Ishikawa (cell line): ENCODE results near the gene USP46.

ENCODE experiments used
- CEBPB ChIP-seq: IDR thresholded peaks from 2 replicates; pipeline ENCODE4 v1.6.1; 2012
- CREB1 ChIP-seq: IDR thresholded peaks from 2 replicates; pipeline ENCODE4 v1.6.1; 2012; ENCODE audit warnings: low read depth
- EP300 ChIP-seq: IDR thresholded peaks from 2 replicates; pipeline ENCODE4 v1.6.1; 2012; ENCODE audit warnings: borderline replicate concordance
- RAD21 ChIP-seq: IDR thresholded peaks from 2 replicates; pipeline ENCODE4 v1.6.1; 2012; ENCODE audit warnings: low read depth
- TAF1 ChIP-seq: IDR thresholded peaks from 2 replicates; pipeline ENCODE4 v1.6.1; 2012; ENCODE audit warnings: low read depth, mild to moderate bottlenecking
- USF1 ChIP-seq: IDR thresholded peaks from 2 replicates; pipeline ENCODE4 v1.6.1; 2012
- YY1 ChIP-seq: IDR thresholded peaks from 2 replicates; pipeline ENCODE4 v1.6.1; 2012; ENCODE audit warnings: low read depth
- TF ChIP-seq, protein P1 (sequence below): IDR thresholded peaks from 2 replicates; pipeline ENCODE4 v1.6.1; 2012
- TF ChIP-seq, protein P2 (sequence below): IDR thresholded peaks from 2 replicates; pipeline ENCODE4 v1.6.1; 2012; ENCODE audit warnings: low read depth, mild to moderate bottlenecking

GRCh38 chr4:52627876-52628275 is 31.2 kb downstream of the USP46 start:
- TF ChIP-seq USF1, result no peak
- no peak for TF ChIP-seq YY1
- TF ChIP-seq, protein P1, sequence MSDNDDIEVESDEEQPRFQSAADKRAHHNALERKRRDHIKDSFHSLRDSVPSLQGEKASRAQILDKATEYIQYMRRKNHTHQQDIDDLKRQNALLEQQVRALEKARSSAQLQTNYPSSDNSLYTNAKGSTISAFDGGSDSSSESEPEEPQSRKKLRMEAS, result no peak
- TF ChIP-seq CREB1, result no peak
- no peak for TF ChIP-seq EP300
- no peak for TF ChIP-seq CEBPB
- no peak for TF ChIP-seq TAF1
- no peak for TF ChIP-seq RAD21
- TF ChIP-seq, protein P2, sequence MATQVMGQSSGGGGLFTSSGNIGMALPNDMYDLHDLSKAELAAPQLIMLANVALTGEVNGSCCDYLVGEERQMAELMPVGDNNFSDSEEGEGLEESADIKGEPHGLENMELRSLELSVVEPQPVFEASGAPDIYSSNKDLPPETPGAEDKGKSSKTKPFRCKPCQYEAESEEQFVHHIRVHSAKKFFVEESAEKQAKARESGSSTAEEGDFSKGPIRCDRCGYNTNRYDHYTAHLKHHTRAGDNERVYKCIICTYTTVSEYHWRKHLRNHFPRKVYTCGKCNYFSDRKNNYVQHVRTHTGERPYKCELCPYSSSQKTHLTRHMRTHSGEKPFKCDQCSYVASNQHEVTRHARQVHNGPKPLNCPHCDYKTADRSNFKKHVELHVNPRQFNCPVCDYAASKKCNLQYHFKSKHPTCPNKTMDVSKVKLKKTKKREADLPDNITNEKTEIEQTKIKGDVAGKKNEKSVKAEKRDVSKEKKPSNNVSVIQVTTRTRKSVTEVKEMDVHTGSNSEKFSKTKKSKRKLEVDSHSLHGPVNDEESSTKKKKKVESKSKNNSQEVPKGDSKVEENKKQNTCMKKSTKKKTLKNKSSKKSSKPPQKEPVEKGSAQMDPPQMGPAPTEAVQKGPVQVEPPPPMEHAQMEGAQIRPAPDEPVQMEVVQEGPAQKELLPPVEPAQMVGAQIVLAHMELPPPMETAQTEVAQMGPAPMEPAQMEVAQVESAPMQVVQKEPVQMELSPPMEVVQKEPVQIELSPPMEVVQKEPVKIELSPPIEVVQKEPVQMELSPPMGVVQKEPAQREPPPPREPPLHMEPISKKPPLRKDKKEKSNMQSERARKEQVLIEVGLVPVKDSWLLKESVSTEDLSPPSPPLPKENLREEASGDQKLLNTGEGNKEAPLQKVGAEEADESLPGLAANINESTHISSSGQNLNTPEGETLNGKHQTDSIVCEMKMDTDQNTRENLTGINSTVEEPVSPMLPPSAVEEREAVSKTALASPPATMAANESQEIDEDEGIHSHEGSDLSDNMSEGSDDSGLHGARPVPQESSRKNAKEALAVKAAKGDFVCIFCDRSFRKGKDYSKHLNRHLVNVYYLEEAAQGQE, result no peak
